Activated T-cell treated with anti-CD3 and anti-CD28 coated beads, Interleukin-2, amount 50 U/mL, for 48 hours (primary cell): ENCODE data around the gene FXYD6.
"Not testable (repeated sequence)": the region's sequence is repeated elsewhere in the genome, so short reads cannot be mapped to it uniquely, and the experiment has no call there.

Experiments used
- DNase-seq, 2 experiments: peaks; one replicate each; pipeline ENCODE4 v3.0.0-alpha.2; 2020

The FXYD6 gene

DNA sequence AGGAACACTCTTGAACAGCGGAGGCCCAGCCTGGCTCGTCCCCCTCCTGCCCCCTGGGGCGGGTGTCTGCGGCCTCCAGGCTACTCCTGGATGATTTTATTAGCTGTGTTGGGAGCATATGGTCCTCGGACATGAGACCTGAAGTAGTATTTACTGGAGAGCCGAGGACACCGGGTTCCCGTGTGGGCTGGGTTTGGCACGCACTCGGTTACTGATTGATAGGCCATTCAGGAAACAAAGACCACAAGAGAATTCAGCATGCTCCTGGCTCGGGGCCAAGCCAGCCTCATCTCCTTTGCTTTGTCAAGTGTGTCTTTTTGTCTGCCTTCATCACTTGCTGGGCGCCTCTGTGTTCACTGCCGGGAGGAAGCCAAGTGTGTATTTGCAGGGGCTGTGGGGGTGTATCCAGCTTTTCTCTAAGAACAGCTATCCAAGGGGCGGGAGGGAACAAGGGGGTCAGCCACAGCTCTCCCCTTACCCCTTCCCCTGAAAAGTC lies 61.6 kb downstream of the FXYD6 start:
- peak; percentile 85 to 86 for DNase-seq

DNA sequence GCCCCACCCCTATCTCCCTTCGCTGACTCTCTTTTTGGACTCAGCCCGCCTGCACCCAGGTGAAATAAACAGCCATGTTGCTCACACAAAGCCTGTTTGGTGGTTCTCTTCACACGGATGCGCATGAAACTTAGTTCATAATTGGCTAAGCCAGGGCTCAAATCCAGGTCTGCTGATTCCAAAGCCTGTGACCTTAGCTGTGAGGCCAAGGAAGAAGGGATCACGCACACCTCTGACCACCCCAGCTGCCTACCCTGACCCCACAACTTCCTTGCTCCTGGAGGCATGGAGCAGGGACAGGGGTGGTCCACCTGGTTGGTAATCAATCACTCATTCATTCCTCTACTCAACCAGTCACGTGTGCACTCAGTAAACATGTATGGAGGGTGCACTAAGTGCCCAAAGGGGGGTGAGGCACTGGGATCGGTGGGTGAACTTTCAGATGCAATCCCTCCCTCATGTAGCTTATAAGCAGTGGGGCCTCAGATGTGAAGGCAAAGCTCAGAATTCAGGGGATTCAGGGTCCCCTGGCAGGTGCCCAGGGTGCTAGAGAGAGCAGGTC lies 62.2 kb downstream of the FXYD6 start:
- no peak for DNase-seq

DNA sequence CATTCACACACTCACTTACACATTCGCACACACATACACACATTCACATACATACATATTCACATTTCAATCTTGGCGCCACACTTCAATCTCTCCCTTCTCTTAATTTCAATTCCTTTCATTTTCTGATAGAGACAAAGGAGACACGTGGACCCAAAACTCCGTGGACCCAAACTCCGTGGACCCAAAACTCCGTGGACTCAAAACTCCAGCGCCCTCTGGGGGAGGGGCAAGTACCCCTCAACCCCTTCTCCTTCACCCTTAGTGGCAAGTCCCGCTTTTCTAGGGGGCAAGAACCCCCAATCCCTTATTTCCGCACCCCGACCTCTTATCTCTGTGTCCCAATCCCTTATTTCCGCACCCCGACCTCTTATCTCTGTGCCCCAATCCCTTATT lies 66.4 kb downstream of the FXYD6 start:
- DNase-seq = not testable (repeated sequence)

- peak; percentile 69 to 75 for DNase-seq
Observed at GRCh38 chr11:117809236-117810055, 67.0 kb downstream of the FXYD6 start.

- DNase-seq = no peak
Observed at GRCh38 chr11:117808784-117809183, 67.7 kb downstream of the FXYD6 start.

DNA sequence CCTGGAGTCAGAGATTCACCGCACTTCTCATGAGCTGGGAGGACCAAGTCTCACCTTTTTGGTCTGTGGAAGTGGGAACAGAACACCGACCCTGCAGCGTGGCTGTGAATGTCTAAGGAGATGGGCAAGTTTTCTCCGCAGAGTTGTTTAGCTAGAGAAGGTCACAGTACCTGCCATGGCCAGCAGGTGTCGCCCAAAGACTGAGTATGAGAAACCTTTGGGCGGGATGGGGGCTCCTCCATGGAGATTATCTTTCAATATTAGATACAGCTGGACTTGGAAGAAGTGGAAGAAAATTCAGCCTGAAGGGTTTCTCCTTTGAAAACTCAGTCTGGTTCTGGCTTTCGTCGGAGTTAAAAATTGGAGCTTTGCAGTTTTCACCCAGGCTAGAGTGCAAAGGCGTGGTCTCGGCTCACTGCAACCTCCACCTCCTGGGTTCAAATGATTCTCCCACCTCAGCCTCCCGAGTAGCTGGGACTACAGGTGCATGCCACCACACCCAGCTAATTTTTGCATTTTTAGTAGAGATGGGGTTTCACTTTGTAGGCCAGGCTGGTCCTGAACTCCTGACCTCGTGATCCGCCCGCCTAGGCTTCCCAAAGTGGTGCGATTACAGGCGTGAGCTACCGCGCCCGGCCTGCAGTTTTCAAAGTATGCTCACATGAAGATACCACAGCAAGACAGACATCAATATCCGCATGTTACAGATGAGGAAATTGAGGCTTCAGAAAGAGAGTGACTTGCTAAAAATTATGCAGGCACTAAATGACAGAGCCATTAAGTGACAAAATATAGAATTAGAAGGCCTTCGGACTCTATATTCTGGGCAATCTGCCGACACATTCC lies 68.8 kb downstream of the FXYD6 start:
- DNase-seq = peak; percentile 78 to 82

DNA sequence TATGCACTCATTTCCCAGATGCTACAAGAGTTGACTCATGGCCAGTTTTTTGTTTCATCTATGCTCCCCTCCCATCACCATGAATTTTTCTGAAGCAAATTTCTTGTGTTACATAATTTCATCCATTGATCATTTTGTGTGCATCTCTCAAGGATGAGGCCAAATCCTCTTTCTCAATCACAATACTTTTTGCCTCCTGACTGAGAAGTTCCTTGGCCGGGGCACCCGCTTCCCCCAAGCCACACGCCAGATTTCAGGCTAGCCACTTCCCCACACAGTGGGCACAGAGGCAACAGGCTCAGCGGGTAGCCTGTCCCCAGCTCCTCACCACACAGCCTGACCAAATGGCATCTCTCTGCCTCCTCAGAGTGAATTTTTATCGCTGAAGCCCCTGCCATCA lies 69.6 kb downstream of the FXYD6 start:
- no peak for DNase-seq

DNA sequence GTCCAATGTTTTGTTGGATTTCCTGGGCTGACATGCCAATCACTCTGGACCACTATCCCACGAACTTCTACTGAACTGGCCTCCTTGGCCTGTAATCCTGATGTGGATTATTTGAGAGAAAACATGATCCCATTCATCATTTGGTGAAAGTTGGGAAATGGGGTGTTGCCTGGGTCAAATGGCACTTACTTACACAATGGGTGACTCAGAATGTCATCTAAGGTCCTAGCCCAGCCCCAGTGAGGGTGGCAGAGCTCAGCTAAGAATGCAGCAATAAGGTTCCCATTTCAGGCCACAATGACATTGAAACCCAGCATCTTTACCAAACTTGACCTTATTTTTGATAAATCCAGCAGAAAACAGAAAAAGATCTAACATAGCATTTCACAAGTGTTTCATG lies 71.4 kb downstream of the FXYD6 start:
- no peak for DNase-seq

DNA sequence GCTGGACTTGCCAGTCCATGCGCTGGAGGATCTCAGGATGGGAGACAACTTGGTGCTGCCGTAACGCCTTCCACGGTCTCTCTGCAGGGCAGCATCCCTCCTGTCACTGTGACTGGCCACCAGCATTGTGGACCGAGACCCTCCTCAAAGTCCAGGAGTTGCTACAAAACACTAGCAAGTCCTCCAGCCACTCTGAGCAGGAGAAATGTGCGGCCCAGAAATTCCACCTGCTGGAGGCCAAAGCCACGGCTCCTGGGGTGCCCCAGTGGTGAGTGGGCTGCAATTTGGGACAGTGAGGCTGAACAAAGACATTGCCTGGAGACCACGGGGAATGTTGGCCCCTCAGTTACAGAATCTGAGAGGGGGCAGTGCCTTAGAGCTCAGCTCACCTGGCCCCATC lies 72.6 kb downstream of the FXYD6 start:
- no peak for DNase-seq

- DNase-seq = no peak
Observed at GRCh38 chr11:117799634-117800033, 76.8 kb downstream of the FXYD6 start.

DNA sequence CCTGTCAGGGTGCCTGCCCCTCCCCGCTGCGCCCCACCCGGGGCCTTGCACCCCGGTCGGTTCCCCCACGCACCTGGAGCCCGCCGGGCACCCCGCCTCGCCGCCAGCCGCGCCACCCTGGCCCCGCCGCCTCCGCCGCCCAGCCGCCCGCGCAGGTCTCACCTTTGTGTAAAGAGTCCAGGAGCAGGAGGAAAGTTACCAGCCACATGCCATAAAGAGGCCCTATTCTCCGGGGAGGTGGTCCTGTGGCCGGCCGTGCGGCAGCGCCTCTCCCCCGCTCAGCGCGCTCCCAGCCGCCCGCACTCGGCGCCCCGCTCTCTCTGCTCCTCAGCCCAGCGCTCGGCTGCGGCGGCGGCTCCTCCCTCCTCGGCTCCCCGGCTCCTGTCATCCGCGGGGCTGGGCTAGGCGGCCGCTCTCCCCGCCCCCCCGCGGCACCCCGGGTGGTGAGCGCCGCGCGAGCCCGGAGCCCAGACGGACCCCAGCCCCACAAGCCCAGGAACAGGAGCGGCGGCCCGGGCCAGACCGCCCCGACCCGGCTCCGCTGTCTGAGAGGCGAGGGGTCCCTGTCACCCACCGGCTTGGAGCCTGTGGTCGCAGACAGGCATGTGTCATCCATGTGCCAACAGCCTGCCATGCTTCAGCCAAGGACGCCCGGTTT lies 79.5 kb downstream of the FXYD6 start, which contains the start of gene DSCAML1:
TSS of gene DSCAML1 (minus strand) at position 345 of the 658 bp plus-strand sequence. CDS start at position 208, 137 bp downstream.
- DNase-seq = peak; percentile 37 to 61

DNA sequence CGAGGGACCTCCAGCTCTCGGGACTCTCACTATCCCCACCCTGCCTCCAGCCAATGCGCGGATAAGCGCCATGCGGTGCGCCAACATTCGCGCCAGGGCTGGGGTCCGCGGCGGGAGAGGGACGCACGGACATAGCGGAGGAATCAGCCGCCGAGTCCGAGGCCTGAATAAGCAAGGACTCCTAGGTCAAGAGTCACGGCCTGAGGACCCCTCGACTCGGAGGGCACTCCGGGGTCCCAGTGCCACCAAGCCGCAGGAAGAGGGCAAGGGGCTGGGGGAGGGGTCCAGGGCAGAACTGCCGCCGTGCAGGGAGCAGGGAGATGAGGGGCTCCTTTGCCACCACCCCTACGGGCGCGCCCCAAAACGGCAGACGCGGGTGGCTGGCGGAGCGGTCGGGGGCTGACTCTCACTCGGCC lies 80.0 kb downstream of the FXYD6 start:
- no peak for DNase-seq

DNA sequence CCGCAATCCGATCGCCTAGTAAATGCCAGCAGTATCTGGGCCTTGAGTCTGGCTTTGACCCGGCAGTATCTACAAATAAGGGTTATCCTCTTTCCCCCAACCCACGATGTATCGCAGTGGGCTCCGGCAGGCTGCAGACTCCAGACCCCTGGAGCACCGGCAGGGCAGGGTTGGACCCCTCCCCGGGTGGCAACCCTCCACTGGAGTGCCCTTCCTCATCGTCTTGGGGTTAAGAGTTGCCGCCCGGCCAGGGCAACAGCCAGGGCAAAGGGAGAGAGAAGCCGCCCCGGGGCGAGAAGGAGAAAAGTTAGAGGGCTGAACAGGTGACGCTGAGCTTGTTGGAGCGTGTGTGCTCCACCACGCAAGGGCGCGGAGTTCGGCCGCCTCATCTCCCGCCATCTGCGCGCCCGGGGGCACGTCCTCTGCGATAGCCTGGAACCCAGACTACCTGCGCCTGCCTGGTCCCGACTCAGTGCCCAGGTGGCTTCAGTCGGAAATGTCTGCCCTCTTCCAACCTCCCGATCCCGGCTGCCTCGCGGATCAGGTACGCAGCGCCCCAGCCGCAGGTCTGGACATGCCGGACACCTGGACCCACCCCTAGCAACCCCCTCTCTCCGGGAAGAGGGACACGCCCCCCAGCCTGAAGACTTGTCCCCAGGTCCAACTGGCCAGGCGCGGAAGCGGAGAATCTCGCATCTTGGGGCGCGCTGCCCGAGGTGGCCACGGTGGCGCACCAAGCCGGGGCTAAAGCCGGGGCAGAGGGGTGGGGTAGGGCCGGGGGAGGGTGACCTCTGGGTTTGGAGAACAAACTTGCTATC lies 80.6 kb downstream of the FXYD6 start:
- peak in 1 of 2 experiments; percentile 24 for DNase-seq

GRCh38 chr11:117794772-117795629 lies 81.5 kb downstream of the FXYD6 start:
- no peak for DNase-seq

DNA sequence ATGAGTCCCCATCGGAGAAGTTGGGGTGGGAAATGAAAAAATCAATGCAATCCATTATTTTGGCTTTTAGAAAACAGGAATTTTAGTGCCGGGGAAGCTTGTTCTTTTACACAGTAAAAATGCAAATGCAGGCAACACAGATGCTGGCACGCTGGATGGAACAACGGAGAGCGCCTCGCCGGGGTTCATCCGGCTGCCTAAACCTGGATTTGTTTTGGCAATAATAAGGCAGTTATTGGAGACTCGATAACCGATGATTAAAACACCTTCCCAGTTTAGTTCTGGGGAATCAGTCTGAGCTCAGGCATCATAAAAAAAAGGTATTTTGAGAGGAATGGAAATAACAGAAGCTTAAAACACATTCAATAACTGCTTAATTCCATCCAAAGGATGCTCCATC lies 82.3 kb downstream of the FXYD6 start:
- no peak for DNase-seq

GRCh38 chr11:117793583-117793982 lies 82.9 kb downstream of the FXYD6 start:
- no peak for DNase-seq

- DNase-seq = no peak
Observed at GRCh38 chr11:117792992-117793391, 83.5 kb downstream of the FXYD6 start.

- no peak for DNase-seq
Observed at GRCh38 chr11:117792241-117792640, 84.2 kb downstream of the FXYD6 start.

GRCh38 chr11:117790279-117790678 lies 86.2 kb downstream of the FXYD6 start:
- DNase-seq = no peak

- DNase-seq = no peak
Observed at GRCh38 chr11:117789241-117789640, 87.2 kb downstream of the FXYD6 start.
